Activated T-cell treated with anti-CD3 and anti-CD28 coated beads for 24 hours (primary cell): ENCODE measurements around the gene PIN1.

Experiments used
- DNase-seq: peaks from one replicate; pipeline ENCODE4 v3.0.0-alpha.2; 2020; ENCODE audit warnings: low read depth

Gene PIN1

DNA sequence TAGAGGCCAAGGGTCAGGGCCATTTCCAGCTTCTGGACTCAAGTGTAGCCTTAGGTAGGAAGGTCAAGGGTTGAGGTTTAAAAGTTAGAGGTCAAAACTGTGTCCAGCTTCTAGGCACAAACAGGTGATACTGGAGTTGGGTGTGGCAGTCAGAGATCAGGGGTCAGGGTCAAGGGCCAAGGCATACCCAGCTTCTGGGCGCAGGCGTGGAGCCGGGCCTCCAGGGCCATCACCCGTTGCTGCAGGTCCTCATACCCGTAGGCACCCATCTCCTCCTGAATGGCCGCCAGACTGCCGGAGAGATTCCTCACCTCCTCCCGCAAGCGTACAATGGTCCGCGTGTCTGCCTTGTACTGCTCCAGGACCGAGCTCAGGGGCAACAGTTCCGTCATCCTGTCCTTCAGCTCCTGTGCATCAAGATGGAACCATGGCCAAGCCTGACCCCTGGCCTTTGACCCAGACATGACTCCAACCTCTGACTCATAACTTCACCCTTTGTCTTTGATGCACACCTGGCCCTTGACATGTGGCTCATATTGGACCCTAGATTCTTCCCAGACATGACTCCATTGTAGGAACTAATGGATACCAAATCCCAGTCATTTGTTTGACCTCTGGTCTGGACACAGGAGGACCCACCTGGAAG, 22.1 kb downstream of the PIN1 start:
- no peak for DNase-seq

DNA sequence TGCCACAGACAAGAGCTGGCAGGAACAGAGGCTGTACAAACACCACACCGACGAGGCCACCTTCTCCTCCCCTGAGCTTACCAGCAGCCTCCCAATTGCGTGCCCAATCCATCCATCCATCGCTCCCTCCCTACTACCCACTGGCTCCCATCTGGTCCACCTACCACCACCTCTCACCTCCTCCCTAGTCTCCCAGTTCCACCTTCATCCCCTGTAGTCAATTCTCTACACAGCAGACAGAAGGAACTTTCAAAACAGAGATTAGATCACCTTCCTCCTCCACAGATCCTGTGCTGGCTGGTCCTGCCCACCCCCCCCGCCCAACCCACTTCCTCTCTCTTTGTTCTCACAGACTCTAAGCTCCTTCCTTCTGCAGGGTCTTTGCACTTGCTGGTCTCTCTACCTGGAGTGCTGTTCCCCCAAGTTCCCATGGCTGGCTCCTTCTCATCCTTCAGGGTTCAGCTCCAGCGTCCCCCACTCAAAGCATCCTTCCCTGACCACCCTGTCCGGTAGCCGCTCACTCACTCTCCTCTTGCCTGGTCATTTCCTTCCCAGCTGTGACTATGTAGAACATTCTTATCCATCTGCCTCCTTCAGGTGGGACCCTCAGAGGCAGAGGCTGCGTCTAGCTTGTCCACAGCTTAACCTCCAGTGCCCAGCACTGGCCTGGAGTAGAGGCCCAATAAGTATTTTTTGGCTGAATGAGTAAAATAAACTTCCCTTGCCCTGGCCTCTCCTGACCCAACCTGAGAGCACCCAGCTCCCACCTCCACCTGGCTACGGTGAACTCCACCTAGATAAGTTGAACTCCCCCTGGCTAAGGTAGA, 23.0 kb downstream of the PIN1 start:
- no peak for DNase-seq

DNA sequence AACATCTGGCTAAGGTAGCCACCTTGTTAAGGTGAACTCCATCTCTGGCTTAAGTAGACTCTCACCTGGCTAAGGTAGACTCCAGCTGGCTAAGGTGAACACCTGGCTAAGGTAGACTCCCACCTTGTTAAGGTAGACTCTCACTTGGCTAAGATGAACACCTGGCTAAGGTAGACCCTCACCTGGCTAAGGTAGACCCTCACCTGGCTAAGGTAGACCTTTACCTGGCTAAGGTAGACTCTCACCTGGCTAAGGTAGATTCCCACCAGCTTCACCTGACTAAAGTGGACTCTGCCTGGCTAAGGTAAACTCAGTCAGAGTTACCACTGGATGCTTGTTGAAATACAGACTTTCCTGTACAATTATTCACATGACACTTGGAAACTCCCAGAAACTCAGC, 23.6 kb downstream of the PIN1 start:
- no peak for DNase-seq

DNA sequence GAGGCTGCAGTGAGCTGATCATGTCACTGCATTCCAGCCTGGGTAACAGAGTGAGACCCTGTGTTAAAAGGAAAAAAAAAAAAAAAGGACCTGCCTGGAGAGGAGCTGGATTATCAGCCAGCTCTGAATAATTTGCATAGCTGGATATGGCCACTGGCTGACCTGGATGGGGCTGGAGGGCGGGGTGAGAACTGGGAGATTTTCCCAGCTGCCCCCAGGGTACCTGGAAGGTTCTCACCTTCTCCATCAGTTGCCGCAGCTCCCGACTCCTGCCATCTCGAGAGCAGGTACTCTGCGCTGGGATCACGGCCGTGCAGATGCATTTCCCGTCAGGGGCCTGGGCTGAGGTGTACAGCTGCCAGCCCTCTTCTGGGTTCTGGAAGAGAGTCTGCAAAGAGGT, 25.3 kb downstream of the PIN1 start:
- DNase-seq, result no peak

DNA sequence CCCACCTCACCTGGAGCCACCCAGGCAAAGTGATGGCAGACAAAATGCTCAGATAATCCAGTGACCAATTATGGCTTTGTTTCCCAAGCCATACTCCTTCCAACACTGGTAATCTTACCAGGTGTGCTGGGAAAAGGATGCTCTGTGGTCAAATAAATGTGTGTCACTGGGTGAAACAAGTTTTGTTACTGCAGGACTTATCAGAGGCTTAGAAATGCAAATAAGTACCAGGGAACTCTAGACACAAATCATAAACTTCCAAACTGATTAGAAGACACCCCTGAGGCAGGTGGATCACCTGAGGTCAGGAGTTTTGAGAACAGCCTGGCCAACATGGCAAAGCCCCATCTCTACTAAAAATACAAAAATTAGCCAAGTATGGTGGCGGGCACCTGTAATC, 26.4 kb downstream of the PIN1 start:
- no peak for DNase-seq

DNA sequence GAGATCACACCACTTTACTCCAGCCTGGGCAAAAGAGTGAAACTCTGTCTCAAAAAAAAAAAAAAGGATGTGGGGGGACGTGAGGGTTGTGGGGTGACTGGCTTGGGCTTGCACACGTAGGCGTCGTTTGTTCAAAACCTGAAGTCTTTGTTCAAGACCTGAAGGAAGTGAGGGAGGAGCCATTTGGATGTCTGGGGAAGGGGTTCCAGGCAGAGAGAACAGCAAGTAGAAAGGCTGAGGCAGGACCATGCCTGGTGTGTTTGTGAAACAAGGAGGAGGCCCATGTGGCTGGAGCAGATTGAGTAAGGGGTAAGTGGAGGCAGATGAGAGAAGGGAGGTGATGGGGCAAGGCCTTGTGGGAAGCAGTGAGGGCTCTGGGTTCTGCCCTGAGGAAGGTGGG, 27.8 kb downstream of the PIN1 start:
- DNase-seq, result no peak

DNA sequence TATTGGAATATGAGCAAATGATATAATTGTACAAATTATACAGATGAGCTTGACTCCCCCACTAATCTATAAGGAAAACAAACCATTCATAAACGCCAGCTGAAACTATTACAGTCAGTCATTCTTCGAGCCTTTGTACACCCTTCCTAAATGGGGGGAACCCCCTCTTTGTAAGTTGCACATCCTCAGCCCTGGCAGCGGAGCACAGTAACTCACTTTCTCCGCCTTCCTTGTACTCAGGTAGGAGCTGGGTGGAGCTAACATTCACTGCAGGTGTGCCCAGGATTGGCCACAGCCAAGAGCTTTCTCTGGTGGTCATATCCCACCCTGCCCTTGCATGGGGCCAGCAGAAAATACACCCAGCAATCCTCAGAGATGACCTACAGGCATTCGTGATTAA, 28.6 kb downstream of the PIN1 start:
- DNase-seq, result no peak

DNA sequence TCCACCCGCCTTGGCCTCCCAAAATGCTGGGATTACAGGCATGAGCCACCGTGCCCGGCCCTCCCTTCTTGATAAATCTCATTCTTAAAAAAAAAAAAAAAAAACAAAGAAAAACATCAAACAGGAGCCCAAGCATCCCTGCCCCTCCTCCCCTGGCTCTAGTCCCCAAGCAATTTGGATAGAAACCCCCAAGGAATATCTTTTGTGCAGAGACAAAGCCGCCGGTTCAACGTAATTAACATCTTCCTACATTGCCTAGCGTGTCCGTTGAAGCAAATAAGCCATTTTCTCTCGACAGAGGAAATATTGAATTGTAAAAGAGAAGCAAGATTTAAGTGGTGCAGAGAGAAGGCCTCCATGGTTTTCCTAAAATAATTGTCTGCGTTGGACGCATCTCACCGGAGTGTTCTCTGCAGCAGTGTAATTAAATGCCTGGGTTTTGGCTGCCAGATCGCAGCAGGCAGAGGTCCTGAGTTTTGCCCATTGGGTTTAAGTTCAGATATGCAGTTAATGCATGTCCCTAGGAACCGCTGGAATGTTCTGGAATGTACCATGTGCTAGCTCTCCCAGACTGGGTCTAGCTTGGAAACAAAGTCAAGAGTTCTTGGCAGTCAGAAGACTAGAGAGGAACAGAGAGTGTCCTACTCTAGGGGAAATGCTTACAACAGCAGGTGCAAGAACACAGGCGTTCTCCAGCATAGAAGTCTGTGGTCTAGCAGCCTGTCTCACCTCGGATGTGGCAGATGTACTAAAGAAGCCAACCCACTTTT, 30.8 kb downstream of the PIN1 start:
- no peak for DNase-seq

DNA sequence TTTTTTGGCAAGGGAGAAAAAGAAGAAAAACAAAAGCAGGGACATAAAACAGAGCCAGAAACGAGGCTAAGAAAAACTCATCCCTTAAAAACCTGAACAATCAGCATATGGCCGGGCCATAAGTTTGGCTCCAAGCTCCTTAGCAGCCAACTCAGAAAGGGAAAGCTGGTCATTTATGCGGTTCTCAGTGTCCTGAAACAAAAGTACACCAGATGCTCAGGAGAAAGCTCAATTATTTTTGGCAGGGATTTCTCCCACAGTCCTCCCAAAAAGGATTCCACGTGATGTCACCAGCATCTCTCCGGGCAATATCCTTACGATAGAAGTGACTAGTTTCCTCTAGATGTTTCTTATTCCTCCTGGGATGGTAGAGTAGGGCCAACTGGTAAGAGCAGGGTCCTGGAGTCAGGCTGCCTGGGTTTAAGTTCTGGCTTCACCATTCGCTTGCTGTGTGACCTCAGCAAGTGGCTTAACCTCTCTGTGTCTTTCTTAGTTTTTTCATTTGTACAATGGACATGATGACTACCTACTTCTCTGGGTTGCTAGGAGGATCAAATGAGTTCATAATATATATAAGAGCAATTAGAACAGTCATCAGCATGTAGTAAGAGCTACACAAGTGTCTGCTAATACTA, 34.0 kb downstream of the PIN1 start:
- DNase-seq, result no peak

DNA sequence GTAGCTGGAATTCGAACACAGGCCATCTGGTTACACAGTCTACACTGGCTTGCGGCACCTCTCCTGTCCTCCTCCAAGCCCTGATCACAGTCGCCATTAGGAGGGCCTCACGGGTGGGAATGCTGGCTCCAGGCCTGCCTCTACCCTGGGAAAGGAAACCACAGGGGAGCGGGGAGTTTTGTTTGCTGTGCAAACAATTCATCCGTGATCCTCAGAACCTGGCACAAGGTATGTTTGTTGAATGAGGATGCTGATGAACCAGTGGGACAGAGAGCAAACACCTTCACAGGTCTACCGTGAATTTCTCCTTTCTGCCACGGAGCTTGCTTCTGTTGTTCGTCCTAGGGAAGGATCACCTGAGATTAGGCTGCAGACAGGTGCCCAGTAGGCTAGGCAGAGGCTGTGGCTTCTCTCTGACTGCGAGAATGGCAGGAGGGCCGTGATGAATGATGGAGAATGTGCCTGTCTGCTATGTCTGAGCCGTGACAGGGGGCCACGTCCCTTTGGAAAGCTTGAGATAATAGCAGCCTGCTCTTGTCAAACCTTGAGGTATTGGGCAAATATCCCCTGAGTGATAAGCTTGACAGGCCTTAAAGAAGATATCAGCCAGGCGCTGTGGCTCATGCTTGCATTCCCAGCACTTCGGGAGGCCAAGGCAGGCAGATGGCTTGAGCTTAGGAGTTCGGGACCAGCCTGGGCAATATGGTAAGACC, 36.7 kb downstream of the PIN1 start:
- no peak for DNase-seq

DNA sequence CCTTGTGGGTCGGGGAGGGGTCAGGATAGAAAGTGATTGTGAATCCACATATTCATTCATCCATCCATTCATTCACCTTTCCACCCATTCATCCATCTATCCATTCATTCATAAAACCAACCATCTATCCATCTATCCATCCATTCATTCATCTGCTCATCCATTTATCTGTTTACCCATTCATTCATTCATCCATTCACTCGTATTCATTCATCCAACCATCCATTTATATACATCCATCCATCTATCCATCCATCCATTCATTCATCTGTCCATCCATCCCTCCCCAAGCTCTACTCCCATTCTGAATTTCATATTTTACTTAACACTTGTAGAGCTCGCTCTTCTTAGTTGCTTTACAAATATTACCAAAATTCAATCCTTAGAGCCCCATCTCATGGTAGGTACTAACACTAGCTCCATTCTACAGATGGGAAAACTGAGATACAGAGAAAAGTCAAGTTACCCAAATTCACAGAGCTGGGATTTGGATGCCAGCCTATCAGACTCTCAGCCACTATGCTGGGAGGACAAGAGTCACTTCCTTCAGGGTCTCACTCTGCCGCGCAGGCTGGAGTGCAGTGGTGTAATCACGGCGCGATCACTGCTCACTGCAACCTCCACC, 37.6 kb downstream of the PIN1 start:
- no peak for DNase-seq

DNA sequence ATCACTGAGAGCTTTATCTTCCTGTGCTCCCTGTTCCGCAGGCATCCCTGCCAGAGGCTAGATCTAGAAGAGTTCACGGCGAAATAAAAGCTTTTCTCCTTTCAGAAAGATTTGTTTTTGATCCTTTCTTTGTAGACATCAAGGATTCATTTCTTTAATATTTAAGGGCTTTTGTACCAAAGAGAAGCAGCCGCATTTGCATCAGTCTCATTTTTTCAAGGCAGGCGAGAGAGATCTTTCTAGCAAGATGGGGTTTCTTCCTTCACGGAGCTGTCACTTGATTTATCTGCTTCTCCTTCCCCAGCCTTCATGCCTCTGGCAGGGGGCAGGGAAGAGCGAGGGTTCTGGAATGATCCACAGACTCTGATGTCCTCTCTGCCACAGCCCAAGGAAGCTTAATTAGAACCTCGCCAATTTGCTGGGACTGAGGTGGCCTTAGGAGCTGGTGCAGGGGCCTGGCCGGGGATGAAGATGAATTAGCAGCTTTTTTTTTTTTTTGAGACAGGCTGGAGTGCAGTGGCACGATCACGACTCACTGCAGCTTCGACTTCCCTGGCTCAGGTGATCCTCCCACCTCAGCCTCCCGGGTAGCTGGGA, 40.0 kb downstream of the PIN1 start:
- DNase-seq, result no peak

DNA sequence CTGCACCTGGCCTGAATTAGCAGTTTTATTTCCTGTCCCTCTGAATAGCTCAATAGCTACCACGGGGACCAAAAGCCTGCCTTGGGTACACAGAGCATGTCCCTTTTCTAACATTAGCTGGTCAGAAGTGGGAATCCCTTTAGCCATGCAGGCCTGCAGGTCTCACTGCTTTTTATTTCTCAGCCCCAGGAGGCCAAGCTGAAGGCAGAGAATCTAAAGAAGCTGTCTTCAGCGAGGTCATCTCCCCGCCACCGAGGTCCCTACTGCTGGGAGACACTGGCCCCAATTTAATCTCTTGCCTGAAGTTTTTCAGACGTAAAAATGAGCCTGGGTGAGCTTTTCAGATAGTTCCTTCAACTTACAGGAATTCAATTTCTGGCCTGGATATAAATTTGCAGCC, 40.7 kb downstream of the PIN1 start:
- no peak for DNase-seq

DNA sequence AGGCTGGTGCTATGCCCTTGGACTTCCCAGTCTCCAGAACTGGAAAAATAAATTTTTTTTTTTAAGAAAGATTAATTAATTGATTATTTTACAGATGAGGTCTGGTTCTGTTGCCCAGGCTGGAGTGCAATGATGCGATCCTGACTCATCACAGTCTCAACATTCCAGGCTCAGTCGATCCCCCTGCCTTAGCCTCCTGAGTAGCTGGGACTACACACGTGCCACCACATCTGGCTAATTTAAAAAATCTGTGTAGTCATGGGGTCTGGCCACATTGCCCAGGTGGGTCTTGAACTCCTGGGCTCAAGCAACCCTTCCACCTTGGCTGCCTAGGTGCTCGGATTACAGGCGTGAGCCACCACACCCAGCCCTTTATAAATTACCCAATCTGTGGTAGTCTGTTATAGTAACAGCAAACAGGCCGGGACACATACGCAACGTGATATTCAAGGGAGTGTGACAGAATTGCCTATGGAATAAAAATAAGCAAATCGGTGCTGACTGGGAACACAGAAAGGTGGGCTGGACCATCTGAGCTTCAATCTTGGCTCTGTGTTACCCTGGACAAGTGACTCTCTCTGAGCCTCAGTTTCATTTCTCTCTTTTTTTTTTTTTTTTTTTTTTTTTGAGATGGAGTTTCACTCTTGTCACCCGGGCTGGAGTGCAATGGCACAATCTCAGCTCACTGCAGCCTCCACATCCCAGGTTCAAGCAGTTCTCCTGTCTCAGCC, 42.8 kb downstream of the PIN1 start:
- DNase-seq, result no peak

DNA sequence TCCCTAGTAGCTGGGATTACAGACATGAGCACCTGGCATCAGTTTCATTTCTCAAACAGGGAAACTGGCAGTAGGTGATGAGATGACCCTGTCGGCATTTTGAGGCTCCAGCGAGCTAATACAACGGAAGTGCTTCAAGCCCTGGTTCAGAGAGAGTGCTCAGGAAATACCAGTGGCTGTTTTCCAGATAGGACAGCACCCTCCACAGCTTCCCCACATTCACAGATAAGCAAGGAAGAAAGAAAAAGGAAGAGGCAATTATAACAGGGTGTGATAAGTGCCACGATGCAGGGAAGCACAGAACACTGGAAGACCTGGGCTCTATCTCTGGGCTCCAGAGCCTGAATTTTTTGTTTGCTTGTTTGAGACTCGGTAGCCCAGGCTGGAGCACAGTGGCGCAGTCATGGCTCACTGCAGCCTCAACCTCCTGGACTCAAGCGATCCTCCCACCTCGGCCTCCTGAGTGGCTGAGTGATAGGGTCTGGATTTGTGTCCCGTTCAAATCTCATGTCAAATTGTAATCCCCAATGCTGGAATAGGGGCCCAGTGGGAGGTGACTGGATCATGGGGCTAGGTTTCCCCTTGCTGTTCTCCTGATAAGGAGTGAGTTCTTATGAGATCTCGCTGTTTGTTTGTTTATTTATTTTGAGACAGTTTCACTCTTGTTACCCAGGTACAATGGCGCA, 43.5 kb downstream of the PIN1 start:
- no peak for DNase-seq

DNA sequence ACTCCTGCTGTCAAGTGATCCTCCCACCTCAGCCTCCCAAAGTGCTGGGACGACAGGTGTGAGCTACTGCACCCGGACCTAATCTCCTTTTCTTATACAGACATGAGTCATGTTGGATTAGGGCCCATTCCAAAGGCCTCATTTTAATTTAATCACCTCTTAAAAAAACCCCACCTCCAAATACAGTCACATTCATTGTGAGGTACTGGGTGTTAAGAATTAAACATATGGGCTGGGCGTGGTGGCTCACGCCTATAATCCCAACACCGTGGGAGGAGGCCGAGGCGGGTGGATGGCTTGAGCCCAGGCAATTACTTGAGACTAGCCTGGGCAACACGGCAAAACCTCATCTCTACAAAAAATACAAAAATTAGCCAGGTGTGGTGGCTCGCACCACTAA, 46.6 kb downstream of the PIN1 start:
- no peak for DNase-seq

DNA sequence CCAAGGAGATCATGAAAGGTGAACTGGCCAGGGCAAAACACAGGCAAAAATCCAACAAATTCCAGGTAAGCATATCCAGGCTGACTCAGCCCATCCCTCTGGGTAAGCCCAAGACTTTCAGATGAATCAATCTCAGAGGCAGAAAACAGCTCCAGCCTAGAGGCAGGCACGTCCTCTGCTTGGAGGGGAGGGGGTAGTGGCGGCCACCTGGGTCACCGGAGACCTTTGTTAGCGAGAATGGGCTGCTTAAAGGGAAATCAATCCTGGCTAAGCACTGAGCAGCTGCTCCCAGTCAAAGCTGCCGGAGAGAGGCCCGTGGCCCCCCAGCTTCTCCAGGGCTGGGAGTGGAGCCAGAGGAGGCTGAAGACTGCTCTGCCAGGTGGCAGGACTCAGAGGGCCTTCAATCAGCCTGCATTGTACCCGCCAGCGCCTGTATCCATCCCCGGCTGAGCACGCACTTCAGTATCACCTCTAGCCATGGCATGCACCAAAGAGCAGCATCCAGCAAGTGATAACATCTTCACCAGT, 48.2 kb downstream of the PIN1 start:
- no peak for DNase-seq

DNA sequence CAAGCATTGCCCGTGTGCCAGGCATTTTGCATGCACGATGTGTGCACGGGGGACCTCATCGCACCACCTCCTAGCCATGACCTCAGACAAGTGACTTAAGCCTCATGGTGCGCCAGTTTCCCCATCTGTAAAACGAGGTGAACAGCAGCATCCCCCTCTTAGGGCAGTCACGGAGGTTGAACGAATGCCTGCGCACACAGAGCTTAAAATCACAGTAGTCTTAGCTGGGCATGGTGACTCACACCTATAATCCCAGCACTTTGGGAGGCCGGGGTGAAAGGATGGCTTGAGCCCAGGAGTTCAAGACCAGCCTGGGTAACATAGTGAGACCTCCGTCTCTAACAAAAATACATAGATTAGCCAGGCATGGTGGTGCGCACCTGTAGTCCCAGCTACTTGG, 48.6 kb downstream of the PIN1 start:
- DNase-seq, result no peak

DNA sequence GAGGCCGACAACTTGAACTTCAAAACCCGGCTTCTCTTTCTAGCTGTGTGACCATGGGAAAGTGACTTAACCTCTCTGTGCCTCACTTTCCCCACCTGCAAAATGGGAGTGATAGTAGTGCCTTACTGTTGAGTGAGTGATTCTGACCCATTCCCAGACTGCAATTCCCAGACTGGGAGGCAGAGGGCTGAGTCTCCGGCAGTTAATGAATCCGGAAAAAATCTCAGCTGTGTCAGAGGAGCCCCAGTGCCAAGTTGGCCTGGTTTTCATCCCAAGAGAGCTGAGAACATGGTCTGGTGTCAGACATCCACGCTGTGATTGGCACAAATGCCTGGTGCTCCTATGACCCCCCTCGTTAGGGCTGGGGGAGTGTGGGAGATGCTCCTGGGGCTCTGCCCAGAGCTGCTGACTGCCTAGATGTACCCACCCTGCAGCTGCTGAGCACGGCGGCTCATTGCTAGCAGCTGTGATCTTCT, 50.0 kb downstream of the PIN1 start:
- no peak for DNase-seq
